Measurements from ENCODE around the gene TBX15. TPM values are rescaled to one million over a fixed set of nuclear protein-coding genes. Genes with fewer than 3 reads are reported as not detected.

TBX15 gene
- polyA plus RNA-seq, 1 donor (not counting 4 experiments of a cell fraction or from before 2014, with no cell fraction given), result not detected

DNA sequence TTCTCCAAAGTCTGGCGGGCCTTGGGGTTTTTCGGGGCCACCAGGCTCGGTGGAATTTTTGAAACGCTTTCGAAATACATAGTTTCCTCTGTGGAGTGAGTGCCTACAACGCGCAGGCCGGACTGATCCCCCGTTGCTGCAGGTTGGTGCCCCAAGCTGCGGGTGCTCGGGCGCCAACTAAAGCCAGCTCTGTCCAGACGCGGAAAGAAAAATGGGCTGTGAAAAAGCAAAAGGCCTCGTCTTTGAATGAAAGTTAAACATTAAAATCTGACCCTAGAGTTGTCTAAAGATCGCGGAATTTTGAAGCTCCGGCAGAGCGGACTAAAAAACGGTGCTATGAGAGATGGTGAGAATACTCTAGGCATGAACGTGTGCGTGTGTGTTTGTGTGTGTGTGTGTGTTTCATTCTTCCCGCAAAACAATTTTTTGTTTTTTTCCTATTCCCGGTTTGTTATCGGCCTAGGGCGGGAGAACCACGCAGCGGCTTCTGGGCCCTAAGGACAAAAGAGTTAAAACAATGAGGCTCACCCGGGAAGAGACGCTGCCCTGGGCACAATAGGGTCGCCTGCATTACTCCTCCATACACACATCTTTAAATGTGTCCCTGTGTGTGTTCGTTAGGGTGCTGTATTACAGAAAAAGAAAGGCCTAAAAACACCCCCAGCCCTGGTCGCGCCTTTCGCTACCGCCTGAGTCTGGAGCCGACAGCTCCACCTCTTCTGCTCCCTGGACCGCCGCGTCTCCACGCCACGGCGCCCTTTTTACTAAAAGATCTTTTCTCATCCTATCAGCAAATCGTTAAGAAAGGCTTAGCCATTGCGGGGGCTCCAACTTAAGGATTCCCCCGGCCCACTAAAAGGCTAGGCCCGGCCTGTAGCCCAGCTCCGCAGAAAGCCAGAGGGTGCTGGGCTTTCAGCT lies 3.2 kb downstream of the TBX15 start:
- FAIRE-seq (no peak), DNase-seq (ENCODE audit: low read depth, low spot score) (no peak)
- H3K27me3 ChIP-seq (ENCODE audit: control insufficient read depth, extremely low read depth, insufficient read depth, low read length), result peaks cover 84% of the 10 kb centered on the region
- peaks cover 14% of the 10 kb centered on the region for H3K9me3 ChIP-seq (ENCODE audit: control insufficient read depth, low read depth, low read length)
- no peaks in the 10 kb centered on the region for H3K36me3 ChIP-seq (ENCODE audit: control insufficient read depth in 2 of 2, extremely low read depth in 1 of 2, insufficient read depth in 2 of 2, low read length in 2 of 2)
- no peak overlapping the region for H3K4me3 ChIP-seq (ENCODE audit: control insufficient read depth in 2 of 3, extremely low read depth in 1 of 3, insufficient read depth in 2 of 3, low read depth in 1 of 3, low read length in 3 of 3)
- H3K4me1 ChIP-seq (ENCODE audit: control insufficient read depth, extremely low read depth, insufficient read depth, low read length), result peaks cover 5% of the 10 kb centered on the region
- dilution Hi-C loops (cut with MboI; ENCODE audit: extremely low pct_ligation_motif_present, low sequenced_read_pairs), result no loop called here
- H4K20me1 ChIP-seq (ENCODE audit: control insufficient read depth, extremely low read depth, insufficient read depth, low read length), result no peaks in the 10 kb centered on the region
- no peak overlapping the region for H3K27ac ChIP-seq (ENCODE audit: control insufficient read depth, insufficient read depth, low read length)
- H3K9me1 ChIP-seq (ENCODE audit: control insufficient read depth, extremely low read depth, insufficient read depth, low read length), result no peaks in the 10 kb centered on the region
- no peak overlapping the region for H2AFZ ChIP-seq (ENCODE audit: control insufficient read depth, low read length)
- TF ChIP-seq EZH2 (IDR thresholded peaks at IDR 0.05; ENCODE audit: low read length), result no peak
- TF ChIP-seq, protein P1, sequence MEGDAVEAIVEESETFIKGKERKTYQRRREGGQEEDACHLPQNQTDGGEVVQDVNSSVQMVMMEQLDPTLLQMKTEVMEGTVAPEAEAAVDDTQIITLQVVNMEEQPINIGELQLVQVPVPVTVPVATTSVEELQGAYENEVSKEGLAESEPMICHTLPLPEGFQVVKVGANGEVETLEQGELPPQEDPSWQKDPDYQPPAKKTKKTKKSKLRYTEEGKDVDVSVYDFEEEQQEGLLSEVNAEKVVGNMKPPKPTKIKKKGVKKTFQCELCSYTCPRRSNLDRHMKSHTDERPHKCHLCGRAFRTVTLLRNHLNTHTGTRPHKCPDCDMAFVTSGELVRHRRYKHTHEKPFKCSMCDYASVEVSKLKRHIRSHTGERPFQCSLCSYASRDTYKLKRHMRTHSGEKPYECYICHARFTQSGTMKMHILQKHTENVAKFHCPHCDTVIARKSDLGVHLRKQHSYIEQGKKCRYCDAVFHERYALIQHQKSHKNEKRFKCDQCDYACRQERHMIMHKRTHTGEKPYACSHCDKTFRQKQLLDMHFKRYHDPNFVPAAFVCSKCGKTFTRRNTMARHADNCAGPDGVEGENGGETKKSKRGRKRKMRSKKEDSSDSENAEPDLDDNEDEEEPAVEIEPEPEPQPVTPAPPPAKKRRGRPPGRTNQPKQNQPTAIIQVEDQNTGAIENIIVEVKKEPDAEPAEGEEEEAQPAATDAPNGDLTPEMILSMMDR (optimal IDR thresholded peaks at IDR 0.05 in 1 of 3, IDR thresholded peaks at IDR 0.05 in 1 of 3, conservative IDR thresholded peaks at IDR 0.05 in 1 of 3; ENCODE audit: extremely low read depth in 1 of 3, insufficient read depth in 2 of 3, low read length in 3 of 3), result no peak
- H3K9ac ChIP-seq (ENCODE audit: control insufficient read depth, extremely low read depth, insufficient read depth, low read length), result no peak overlapping the region
- H3K4me2 ChIP-seq (ENCODE audit: control insufficient read depth, extremely low read depth, insufficient read depth, low read depth, low read length), result peak overlapping the region; percentile 10
- no peaks in the 10 kb centered on the region for H3K79me2 ChIP-seq (ENCODE audit: control insufficient read depth, insufficient read depth, low read length)

GRCh38 chr1:118984086-118984721 lies 3.9 kb downstream of the TBX15 start:
- no peak overlapping the region for H2AFZ ChIP-seq (ENCODE audit: control insufficient read depth, low read length)
- H3K9ac ChIP-seq (ENCODE audit: control insufficient read depth, extremely low read depth, insufficient read depth, low read length), result no peak overlapping the region
- no peaks in the 10 kb centered on the region for H3K36me3 ChIP-seq (ENCODE audit: control insufficient read depth in 2 of 2, extremely low read depth in 1 of 2, insufficient read depth in 2 of 2, low read length in 2 of 2)
- no peaks in the 10 kb centered on the region for H4K20me1 ChIP-seq (ENCODE audit: control insufficient read depth, extremely low read depth, insufficient read depth, low read length)
- H3K9me1 ChIP-seq (ENCODE audit: control insufficient read depth, extremely low read depth, insufficient read depth, low read length), result no peaks in the 10 kb centered on the region
- TF ChIP-seq, protein P1 (optimal IDR thresholded peaks at IDR 0.05 in 1 of 3, IDR thresholded peaks at IDR 0.05 in 1 of 3, conservative IDR thresholded peaks at IDR 0.05 in 1 of 3; ENCODE audit: extremely low read depth in 1 of 3, insufficient read depth in 2 of 3, low read length in 3 of 3), result no peak
- peak; percentile 17 for TF ChIP-seq EZH2 (IDR thresholded peaks at IDR 0.05; ENCODE audit: low read length)
- peaks cover 5% of the 10 kb centered on the region for H3K4me1 ChIP-seq (ENCODE audit: control insufficient read depth, extremely low read depth, insufficient read depth, low read length)
- FAIRE-seq, result no peak
- no peak overlapping the region for H3K4me3 ChIP-seq (ENCODE audit: control insufficient read depth in 2 of 3, extremely low read depth in 1 of 3, insufficient read depth in 2 of 3, low read depth in 1 of 3, low read length in 3 of 3)
- H3K9me3 ChIP-seq (ENCODE audit: control insufficient read depth, low read depth, low read length), result peaks cover 14% of the 10 kb centered on the region
- dilution Hi-C loops (cut with MboI; ENCODE audit: extremely low pct_ligation_motif_present, low sequenced_read_pairs), result no loop called here
- H3K27me3 ChIP-seq (ENCODE audit: control insufficient read depth, extremely low read depth, insufficient read depth, low read length), result peaks cover 84% of the 10 kb centered on the region
- H3K27ac ChIP-seq (ENCODE audit: control insufficient read depth, insufficient read depth, low read length), result no peak overlapping the region
- H3K79me2 ChIP-seq (ENCODE audit: control insufficient read depth, insufficient read depth, low read length), result no peaks in the 10 kb centered on the region
- H3K4me2 ChIP-seq (ENCODE audit: control insufficient read depth, extremely low read depth, insufficient read depth, low read depth, low read length), result no peak overlapping the region
- no peak for DNase-seq (ENCODE audit: low read depth, low spot score)
